ENCODE measurements around the gene GPR137. TPM values are rescaled to one million over a fixed set of nuclear protein-coding genes. Genes with fewer than 3 reads are reported as not detected.

Gene GPR137
- total and polyA plus RNA-seq, 9 of the 15 experiments (the other 6 are each of a cell fraction or from before 2014, with no cell fraction given) = 0.32 to 26.7 (median 10.7) TPM

DNA sequence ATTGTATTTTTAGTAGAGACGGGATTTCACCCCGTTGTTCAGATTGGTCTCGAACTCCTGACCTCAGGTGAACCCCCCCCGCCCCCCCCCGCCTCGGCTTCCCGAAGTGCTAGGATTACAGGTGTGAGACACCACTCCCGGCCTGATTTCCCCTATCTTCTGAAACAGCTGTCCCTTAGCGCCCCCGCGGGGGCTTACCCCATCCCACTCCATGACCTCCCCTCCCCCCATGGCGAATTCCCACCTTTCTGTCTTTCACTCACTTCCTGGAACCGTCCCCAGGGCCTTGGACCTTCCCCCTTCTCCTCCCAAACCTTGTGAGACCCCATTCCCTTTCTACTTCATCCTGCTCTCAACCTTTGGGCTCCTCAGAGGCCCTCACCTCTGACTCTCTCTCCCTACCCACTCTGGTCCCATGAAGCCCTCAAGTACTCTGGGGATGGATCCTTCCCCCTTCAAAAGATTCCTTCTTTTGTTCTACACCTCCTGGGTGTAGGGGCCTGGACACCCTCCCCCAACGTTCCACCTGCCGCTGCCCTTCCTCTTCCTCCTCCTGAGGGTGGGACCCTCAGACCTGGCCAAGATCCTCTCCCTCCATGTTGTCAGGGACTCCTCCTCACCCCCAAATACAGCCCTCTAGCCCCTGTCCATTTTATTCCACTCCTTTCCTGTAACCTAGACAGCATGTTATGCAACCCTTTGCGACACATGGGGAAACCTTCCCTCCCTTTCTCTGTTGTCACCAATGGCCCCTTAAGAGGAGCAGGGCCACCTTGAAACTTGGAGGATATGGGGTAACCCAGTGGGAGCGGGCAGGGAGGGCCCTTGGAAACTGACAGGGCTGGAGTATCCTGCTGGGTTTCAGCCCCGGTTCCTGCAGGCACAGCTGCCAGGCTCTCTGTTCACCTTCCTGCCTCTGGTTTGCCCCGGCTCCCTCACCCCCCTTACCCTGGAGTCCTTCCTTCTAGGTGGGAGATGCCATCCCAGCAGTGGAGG lies 33.4 kb downstream of the GPR137 start (continued):
- TF ChIP-seq, protein P1, sequence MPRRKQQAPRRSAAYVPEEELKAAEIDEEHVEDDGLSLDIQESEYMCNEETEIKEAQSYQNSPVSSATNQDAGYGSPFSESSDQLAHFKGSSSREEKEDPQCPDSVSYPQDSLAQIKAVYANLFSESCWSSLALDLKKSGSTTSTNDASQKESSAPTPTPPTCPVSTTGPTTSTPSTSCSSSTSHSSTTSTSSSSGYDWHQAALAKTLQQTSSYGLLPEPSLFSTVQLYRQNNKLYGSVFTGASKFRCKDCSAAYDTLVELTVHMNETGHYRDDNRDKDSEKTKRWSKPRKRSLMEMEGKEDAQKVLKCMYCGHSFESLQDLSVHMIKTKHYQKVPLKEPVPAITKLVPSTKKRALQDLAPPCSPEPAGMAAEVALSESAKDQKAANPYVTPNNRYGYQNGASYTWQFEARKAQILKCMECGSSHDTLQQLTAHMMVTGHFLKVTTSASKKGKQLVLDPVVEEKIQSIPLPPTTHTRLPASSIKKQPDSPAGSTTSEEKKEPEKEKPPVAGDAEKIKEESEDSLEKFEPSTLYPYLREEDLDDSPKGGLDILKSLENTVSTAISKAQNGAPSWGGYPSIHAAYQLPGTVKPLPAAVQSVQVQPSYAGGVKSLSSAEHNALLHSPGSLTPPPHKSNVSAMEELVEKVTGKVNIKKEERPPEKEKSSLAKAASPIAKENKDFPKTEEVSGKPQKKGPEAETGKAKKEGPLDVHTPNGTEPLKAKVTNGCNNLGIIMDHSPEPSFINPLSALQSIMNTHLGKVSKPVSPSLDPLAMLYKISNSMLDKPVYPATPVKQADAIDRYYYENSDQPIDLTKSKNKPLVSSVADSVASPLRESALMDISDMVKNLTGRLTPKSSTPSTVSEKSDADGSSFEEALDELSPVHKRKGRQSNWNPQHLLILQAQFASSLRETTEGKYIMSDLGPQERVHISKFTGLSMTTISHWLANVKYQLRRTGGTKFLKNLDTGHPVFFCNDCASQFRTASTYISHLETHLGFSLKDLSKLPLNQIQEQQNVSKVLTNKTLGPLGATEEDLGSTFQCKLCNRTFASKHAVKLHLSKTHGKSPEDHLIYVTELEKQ (CRISPR knock-in tag; IDR thresholded peaks at IDR 0.05) = no peak
- no peak for TF ChIP-seq XRCC4 (IDR thresholded peaks at IDR 0.05; ENCODE audit: extremely low read depth, insufficient read depth, insufficient read length)
- TF ChIP-seq MTA3 (IDR thresholded peaks at IDR 0.05; ENCODE audit: borderline replicate concordance) = no peak
- TF ChIP-seq KAT8 (IDR thresholded peaks at IDR 0.05; ENCODE audit: low read depth) = no peak
- TF ChIP-seq BRF1 (IDR thresholded peaks at IDR 0.05; ENCODE audit: borderline replicate concordance, extremely low read depth, insufficient read length) = no peak
- TF ChIP-seq, protein P2, sequence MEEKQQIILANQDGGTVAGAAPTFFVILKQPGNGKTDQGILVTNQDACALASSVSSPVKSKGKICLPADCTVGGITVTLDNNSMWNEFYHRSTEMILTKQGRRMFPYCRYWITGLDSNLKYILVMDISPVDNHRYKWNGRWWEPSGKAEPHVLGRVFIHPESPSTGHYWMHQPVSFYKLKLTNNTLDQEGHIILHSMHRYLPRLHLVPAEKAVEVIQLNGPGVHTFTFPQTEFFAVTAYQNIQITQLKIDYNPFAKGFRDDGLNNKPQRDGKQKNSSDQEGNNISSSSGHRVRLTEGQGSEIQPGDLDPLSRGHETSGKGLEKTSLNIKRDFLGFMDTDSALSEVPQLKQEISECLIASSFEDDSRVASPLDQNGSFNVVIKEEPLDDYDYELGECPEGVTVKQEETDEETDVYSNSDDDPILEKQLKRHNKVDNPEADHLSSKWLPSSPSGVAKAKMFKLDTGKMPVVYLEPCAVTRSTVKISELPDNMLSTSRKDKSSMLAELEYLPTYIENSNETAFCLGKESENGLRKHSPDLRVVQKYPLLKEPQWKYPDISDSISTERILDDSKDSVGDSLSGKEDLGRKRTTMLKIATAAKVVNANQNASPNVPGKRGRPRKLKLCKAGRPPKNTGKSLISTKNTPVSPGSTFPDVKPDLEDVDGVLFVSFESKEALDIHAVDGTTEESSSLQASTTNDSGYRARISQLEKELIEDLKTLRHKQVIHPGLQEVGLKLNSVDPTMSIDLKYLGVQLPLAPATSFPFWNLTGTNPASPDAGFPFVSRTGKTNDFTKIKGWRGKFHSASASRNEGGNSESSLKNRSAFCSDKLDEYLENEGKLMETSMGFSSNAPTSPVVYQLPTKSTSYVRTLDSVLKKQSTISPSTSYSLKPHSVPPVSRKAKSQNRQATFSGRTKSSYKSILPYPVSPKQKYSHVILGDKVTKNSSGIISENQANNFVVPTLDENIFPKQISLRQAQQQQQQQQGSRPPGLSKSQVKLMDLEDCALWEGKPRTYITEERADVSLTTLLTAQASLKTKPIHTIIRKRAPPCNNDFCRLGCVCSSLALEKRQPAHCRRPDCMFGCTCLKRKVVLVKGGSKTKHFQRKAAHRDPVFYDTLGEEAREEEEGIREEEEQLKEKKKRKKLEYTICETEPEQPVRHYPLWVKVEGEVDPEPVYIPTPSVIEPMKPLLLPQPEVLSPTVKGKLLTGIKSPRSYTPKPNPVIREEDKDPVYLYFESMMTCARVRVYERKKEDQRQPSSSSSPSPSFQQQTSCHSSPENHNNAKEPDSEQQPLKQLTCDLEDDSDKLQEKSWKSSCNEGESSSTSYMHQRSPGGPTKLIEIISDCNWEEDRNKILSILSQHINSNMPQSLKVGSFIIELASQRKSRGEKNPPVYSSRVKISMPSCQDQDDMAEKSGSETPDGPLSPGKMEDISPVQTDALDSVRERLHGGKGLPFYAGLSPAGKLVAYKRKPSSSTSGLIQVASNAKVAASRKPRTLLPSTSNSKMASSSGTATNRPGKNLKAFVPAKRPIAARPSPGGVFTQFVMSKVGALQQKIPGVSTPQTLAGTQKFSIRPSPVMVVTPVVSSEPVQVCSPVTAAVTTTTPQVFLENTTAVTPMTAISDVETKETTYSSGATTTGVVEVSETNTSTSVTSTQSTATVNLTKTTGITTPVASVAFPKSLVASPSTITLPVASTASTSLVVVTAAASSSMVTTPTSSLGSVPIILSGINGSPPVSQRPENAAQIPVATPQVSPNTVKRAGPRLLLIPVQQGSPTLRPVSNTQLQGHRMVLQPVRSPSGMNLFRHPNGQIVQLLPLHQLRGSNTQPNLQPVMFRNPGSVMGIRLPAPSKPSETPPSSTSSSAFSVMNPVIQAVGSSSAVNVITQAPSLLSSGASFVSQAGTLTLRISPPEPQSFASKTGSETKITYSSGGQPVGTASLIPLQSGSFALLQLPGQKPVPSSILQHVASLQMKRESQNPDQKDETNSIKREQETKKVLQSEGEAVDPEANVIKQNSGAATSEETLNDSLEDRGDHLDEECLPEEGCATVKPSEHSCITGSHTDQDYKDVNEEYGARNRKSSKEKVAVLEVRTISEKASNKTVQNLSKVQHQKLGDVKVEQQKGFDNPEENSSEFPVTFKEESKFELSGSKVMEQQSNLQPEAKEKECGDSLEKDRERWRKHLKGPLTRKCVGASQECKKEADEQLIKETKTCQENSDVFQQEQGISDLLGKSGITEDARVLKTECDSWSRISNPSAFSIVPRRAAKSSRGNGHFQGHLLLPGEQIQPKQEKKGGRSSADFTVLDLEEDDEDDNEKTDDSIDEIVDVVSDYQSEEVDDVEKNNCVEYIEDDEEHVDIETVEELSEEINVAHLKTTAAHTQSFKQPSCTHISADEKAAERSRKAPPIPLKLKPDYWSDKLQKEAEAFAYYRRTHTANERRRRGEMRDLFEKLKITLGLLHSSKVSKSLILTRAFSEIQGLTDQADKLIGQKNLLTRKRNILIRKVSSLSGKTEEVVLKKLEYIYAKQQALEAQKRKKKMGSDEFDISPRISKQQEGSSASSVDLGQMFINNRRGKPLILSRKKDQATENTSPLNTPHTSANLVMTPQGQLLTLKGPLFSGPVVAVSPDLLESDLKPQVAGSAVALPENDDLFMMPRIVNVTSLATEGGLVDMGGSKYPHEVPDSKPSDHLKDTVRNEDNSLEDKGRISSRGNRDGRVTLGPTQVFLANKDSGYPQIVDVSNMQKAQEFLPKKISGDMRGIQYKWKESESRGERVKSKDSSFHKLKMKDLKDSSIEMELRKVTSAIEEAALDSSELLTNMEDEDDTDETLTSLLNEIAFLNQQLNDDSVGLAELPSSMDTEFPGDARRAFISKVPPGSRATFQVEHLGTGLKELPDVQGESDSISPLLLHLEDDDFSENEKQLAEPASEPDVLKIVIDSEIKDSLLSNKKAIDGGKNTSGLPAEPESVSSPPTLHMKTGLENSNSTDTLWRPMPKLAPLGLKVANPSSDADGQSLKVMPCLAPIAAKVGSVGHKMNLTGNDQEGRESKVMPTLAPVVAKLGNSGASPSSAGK (IDR thresholded peaks at IDR 0.05) = peak; percentile 76
- no peak for TF ChIP-seq HNRNPK (IDR thresholded peaks at IDR 0.05; ENCODE audit: low read depth, low read length, poor library complexity, severe bottlenecking)
- no peak for TF ChIP-seq PTTG1 (tag; IDR thresholded peaks at IDR 0.05; ENCODE audit: low read depth)
- no peak for TF ChIP-seq POU5F1 (IDR thresholded peaks at IDR 0.05; ENCODE audit: borderline replicate concordance, low read depth, low read length, partially characterized antibody)
- TF ChIP-seq ASH1L (IDR thresholded peaks at IDR 0.05; ENCODE audit: borderline replicate concordance, low read depth, partially characterized antibody) = no peak
